Neural cell (in vitro differentiated cells): ENCODE results near the gene PLP1. TPM values are rescaled to one million over a fixed set of nuclear protein-coding genes. Genes with fewer than 3 reads are reported as not detected.
"Not testable (repeated sequence)": the region's sequence is repeated elsewhere in the genome, so short reads cannot be mapped to it uniquely, and the experiment has no call there.

ENCODE experiments used
- H2AFZ ChIP-seq: fragments of 200-600, 300-800 bp; sonication (generic), shearing (Covaris generic); 2 replicates; pipeline ENCODE4 v1.6.0; 2014; ENCODE audit warnings: low read depth, mild to moderate bottlenecking, antibody characterized with exemption, low read length, moderate library complexity
- H3F3A ChIP-seq: fragments of 200-600 bp; shearing (Covaris generic); 2 replicates; pipeline ENCODE4 v1.6.1; 2016; ENCODE audit warnings: mild to moderate bottlenecking, moderate library complexity, mixed read lengths, antibody characterized with exemption, low read length; ENCODE audit not compliant: insufficient read depth, poor library complexity, severe bottlenecking
- H3K27ac ChIP-seq: fragments of 200-600, 300-800 bp; sonication (generic), shearing (Covaris generic); 2 replicates; pipeline ENCODE4 v1.5.1; 2014; ENCODE audit warnings: mild to moderate bottlenecking, low read length, moderate library complexity
- H3K27me3 ChIP-seq: fragments of 300-800, 200-600 bp; sonication (generic), shearing (Covaris generic); 2 replicates; pipeline ENCODE4 v1.6.0; 2014; ENCODE audit warnings: mild to moderate bottlenecking, low read depth, low read length, moderate library complexity; ENCODE audit not compliant: insufficient read depth
- H3K36me3 ChIP-seq: fragments of 300-800, 200-600 bp; sonication (generic), shearing (Covaris generic); 2 replicates; pipeline ENCODE4 v1.5.1; 2014; ENCODE audit warnings: mild to moderate bottlenecking, antibody characterized with exemption, low read length, moderate library complexity; ENCODE audit not compliant: insufficient read depth
- H3K4me2 ChIP-seq: fragments of 300-800, 200-600 bp; sonication (generic), shearing (Covaris generic); 2 replicates; pipeline ENCODE4 v1.6.0; 2014; ENCODE audit warnings: mild to moderate bottlenecking, low read length
- H3K4me3 ChIP-seq: fragments of 300-800, 200-600 bp; sonication (generic), shearing (Covaris generic); 2 replicates; pipeline ENCODE4 v1.5.1; 2014; ENCODE audit warnings: mild to moderate bottlenecking, low read length, moderate library complexity
- H3K79me2 ChIP-seq: fragments of 200-600 bp; shearing (Covaris generic); replicated peaks from 2 replicates; pipeline ENCODE4 v1.6.0; 2014; ENCODE audit warnings: mild to moderate bottlenecking, low read length, moderate library complexity; ENCODE audit not compliant: insufficient read depth
- H3K9ac ChIP-seq: fragments of 300-800, 200-600 bp; sonication (generic), shearing (Covaris generic); 2 replicates; pipeline ENCODE4 v1.6.1; 2016; ENCODE audit warnings: mild to moderate bottlenecking, low read length, mixed read lengths
- H3K9me2 ChIP-seq: fragments of 200-600 bp; shearing (Covaris generic); 2 replicates; pipeline ENCODE4 v1.6.1; 2016; ENCODE audit warnings: mild to moderate bottlenecking, low read length, mixed read lengths; ENCODE audit not compliant: insufficient read depth
- H3K9me3 ChIP-seq: fragments of 200-600, 300-800 bp; sonication (generic), shearing (Covaris generic); 2 replicates; pipeline ENCODE4 v1.6.1; 2016; ENCODE audit warnings: mild to moderate bottlenecking, mixed run types, low read length, moderate library complexity, mixed read lengths
- H4K20me1 ChIP-seq: fragments of 200-600 bp; shearing (Covaris generic); 2 replicates; pipeline ENCODE4 v1.6.1; 2016; ENCODE audit warnings: mild to moderate bottlenecking, mixed run types; ENCODE audit not compliant: insufficient read depth
- CTCF ChIP-seq: fragments of 450-650 bp; IDR thresholded peaks from 2 replicates; pipeline ENCODE4 v1.5.1; 2014; ENCODE audit warnings: antibody characterized with exemption, mild to moderate bottlenecking, moderate library complexity; ENCODE audit not compliant: poor library complexity, severe bottlenecking
- EP300 ChIP-seq: fragments of 450-650 bp; conservative IDR thresholded peaks from 2 replicates; pipeline ENCODE4 v1.6.1; 2014; ENCODE audit warnings: antibody characterized with exemption, mild to moderate bottlenecking, moderate library complexity; ENCODE audit not compliant: poor library complexity, severe bottlenecking
- EZH2 ChIP-seq: fragments of 200-600, 300-800 bp; shearing (Covaris generic), sonication (generic); IDR thresholded peaks from 2 replicates; pipeline ENCODE4 v1.6.1; 2014; ENCODE audit warnings: antibody characterized with exemption, low read length, borderline replicate concordance, mild to moderate bottlenecking; ENCODE audit not compliant: insufficient read depth, poor library complexity, severe bottlenecking
- MXI1 ChIP-seq: fragments of 450-650 bp; conservative IDR thresholded peaks from 2 replicates; pipeline ENCODE4 v1.6.1; 2014; ENCODE audit warnings: antibody characterized with exemption, mild to moderate bottlenecking; ENCODE audit not compliant: poor library complexity, severe bottlenecking
- POLR2AphosphoS5 ChIP-seq: IDR thresholded peaks from 2 replicates; pipeline ENCODE4 v1.6.1; 2012
- RAD21 ChIP-seq: fragments of 450-650 bp; conservative IDR thresholded peaks from 2 replicates; pipeline ENCODE4 v1.6.1; 2014; ENCODE audit warnings: antibody characterized with exemption, mild to moderate bottlenecking, moderate library complexity
- REST ChIP-seq: IDR thresholded peaks from 2 replicates; pipeline ENCODE4 v1.6.1; 2012; ENCODE audit warnings: borderline replicate concordance
- SMC3 ChIP-seq: fragments of 450-650 bp; conservative IDR thresholded peaks from 2 replicates; pipeline ENCODE4 v1.6.1; 2014; ENCODE audit warnings: antibody characterized with exemption, mild to moderate bottlenecking, moderate library complexity; ENCODE audit not compliant: poor library complexity
- TAF1 ChIP-seq: IDR thresholded peaks from 2 replicates; pipeline ENCODE4 v1.6.1; 2012; ENCODE audit warnings: low read depth
- polyA plus RNA-seq: library from polyadenylated mRNA; depleted of rRNA; stranded (reverse); fragments of >200 nt; gene quantifications from 2 replicates; pipeline ENCODE4 v1.2.3, GENCODE V29; 2014

The PLP1 gene
- polyA plus RNA-seq, 1 donor from 2014 or later: 0.71 TPM

- no peak overlapping the region for H3K4me2 ChIP-seq
- H2AFZ ChIP-seq: no peak overlapping the region
- H3K36me3 ChIP-seq: no peaks in the 10 kb centered on the region
- H3K9me3 ChIP-seq: no peaks in the 10 kb centered on the region
- H3K27ac ChIP-seq: no peak overlapping the region
- no peak overlapping the region for H3K9ac ChIP-seq
- H3K79me2 ChIP-seq: no peaks in the 10 kb centered on the region
- no peak for TF ChIP-seq POLR2AphosphoS5
- no peaks in the 10 kb centered on the region for H3F3A ChIP-seq
- H4K20me1 ChIP-seq: no peaks in the 10 kb centered on the region
- no peak overlapping the region for H3K4me3 ChIP-seq
- no peaks in the 10 kb centered on the region for H3K27me3 ChIP-seq
- no peaks in the 10 kb centered on the region for H3K9me2 ChIP-seq
These were observed 18.1 kb upstream of the PLP1 start for GRCh38 chrX:103758555-103758954.

GRCh38 chrX:103763541-103763940 lies 13.1 kb upstream of the PLP1 start:
- H3K4me2 ChIP-seq, H3K27me3 ChIP-seq, H3K9me3 ChIP-seq, H2AFZ ChIP-seq, H3K36me3 ChIP-seq, H3K4me3 ChIP-seq, H3K9ac ChIP-seq, H3F3A ChIP-seq, H3K9me2 ChIP-seq, H3K79me2 ChIP-seq, H3K27ac ChIP-seq, H4K20me1 ChIP-seq: not testable (repeated sequence)

GRCh38 chrX:103766813-103767555 lies 9.7 kb upstream of the PLP1 start:
- H3K27ac ChIP-seq, H3K9me2 ChIP-seq, H4K20me1 ChIP-seq, H3K27me3 ChIP-seq, H3K9me3 ChIP-seq, H3K9ac ChIP-seq, H3F3A ChIP-seq, H2AFZ ChIP-seq, H3K79me2 ChIP-seq, H3K4me2 ChIP-seq, H3K4me3 ChIP-seq, H3K36me3 ChIP-seq: not testable (repeated sequence)

- Histone ChIP-seq H3K4me3 (no peak overlapping the region), H3K27me3 (no peaks in the 10 kb centered on the region), H3K4me2 (no peak overlapping the region), H2AFZ (no peak overlapping the region), H3K9me2 (no peaks in the 10 kb centered on the region), H3K36me3 (no peaks in the 10 kb centered on the region), H4K20me1 (no peaks in the 10 kb centered on the region), H3K79me2 (no peaks in the 10 kb centered on the region), H3F3A (no peaks in the 10 kb centered on the region), H3K9me3 (no peaks in the 10 kb centered on the region), H3K9ac (no peak overlapping the region), H3K27ac (no peak overlapping the region)
- TF ChIP-seq MXI1 (no peak), POLR2AphosphoS5 (no peak), EP300 (no peak), REST (no peak), TAF1 (no peak), RAD21 (no peak), SMC3 (no peak), EZH2 (no peak), CTCF (no peak)
These were observed 3.2 kb upstream of the PLP1 start for GRCh38 chrX:103773445-103773844.
